Thymus (tissue), 11 donors: ENCODE results near the gene PAPSS2. TPM values are rescaled to one million over a fixed set of nuclear protein-coding genes. Genes with fewer than 3 reads are reported as not detected.
"Not testable (repeated sequence)": the region's sequence is repeated elsewhere in the genome, so short reads cannot be mapped to it uniquely, and the experiment has no call there.

Experiments used
- DNase-seq, 9 donors: peaks; one replicate each; pipeline ENCODE4 v3.0.0-alpha.2; 2013; ENCODE audit warnings: low spot score in 9 of 9, low read depth in 6 of 9, missing footprints in 1 of 9
- H3K27ac ChIP-seq, 2 donors: one replicate each; pipeline ENCODE4 v1.5.1; 2013; ENCODE audit warnings: control low read depth in 1 of 2, low read depth in 1 of 2, low read length in 1 of 2, mild to moderate bottlenecking in 1 of 2, moderate library complexity in 1 of 2
- H3K27me3 ChIP-seq, 2 donors: one replicate each; pipeline ENCODE4 v1.5.1; 2013; ENCODE audit warnings: low read length in 1 of 2; ENCODE audit not compliant: control insufficient read depth in 2 of 2, insufficient read depth in 1 of 2
- H3K36me3 ChIP-seq, 2 donors: one replicate each; pipeline ENCODE4 v1.5.1; 2013; ENCODE audit warnings: low read length in 1 of 2, mild to moderate bottlenecking in 1 of 2, moderate library complexity in 1 of 2; ENCODE audit not compliant: control insufficient read depth in 2 of 2, insufficient read depth in 2 of 2
- H3K4me1 ChIP-seq, 2 donors: one replicate each; pipeline ENCODE4 v1.5.1; 2013; ENCODE audit warnings: low read length in 2 of 2; ENCODE audit not compliant: control insufficient read depth in 2 of 2, insufficient read depth in 2 of 2
- H3K4me3 ChIP-seq, 2 donors: one replicate each; pipeline ENCODE4 v1.5.1; 2013; ENCODE audit warnings: low read length in 2 of 2, control low read depth in 1 of 2, mild to moderate bottlenecking in 1 of 2
- H3K9me3 ChIP-seq, 2 donors: one replicate each; pipeline ENCODE4 v1.5.1; 2013; ENCODE audit warnings: low read length in 1 of 2, mild to moderate bottlenecking in 1 of 2; ENCODE audit not compliant: control insufficient read depth in 2 of 2, insufficient read depth in 1 of 2
- WGBS: extraction: QIAGEN DNeasy Blood & Tissue Kit; methylation state at CpG from one replicate; pipeline ENCODE4 v1.1.7; 2013; 5-methylcytosine and 5-hydroxymethylcytosine counted together
- polyA plus RNA-seq: library from polyadenylated mRNA; stranded (reverse); fragments of 200-250 nt; gene quantifications from one replicate; pipeline ENCODE4 v1.2.3, GENCODE V29; 2013
- total RNA-seq: library from RNA; stranded (reverse); fragments of 120-200 nt; gene quantifications from one replicate; pipeline ENCODE4 v1.2.4, GENCODE V29; 2013
- donor health status: healthy.

PAPSS2 gene
- total and polyA plus RNA-seq, 2 donors = 2.5 to 5.8 TPM

DNA sequence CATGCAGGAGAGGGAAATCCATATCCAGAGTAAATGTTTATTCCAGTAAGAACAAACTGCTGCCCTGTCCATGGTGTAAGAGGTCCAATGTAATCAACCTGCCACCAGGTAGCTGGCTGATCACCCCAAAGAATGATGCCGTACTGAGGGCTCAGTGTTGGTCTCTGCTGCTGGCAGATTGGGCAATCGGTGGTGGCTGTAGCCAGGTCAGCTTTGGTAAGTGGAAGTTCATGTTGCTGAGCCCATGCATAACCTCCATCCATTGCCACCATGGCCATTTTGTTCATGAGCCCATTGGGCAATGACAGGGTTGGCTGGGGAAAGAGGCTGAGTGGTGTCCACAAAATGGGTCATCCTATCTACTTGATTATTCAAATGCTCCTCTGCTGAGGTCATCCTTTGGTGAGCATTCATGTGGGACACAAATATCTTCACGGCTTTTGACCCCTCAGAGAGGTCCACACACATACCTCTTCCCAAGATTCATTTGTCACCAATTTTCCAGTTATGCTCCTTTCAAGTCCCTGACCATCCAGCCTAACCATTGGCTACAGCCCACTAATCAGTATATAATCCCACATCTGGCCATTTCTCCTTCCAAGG is 23.3 kb upstream of the PAPSS2 start:
- 97% methylated on average over 3 of the region's 3 CpGs for WGBS
- H3K27ac ChIP-seq = no peak overlapping the region
- no peaks in the 10 kb centered on the region for H3K4me1 ChIP-seq
- no peaks in the 10 kb centered on the region for H3K36me3 ChIP-seq
- H3K27me3 ChIP-seq = no peaks in the 10 kb centered on the region
- no peaks in the 10 kb centered on the region for H3K9me3 ChIP-seq
- no peak for DNase-seq
- no peak overlapping the region for H3K4me3 ChIP-seq

DNA sequence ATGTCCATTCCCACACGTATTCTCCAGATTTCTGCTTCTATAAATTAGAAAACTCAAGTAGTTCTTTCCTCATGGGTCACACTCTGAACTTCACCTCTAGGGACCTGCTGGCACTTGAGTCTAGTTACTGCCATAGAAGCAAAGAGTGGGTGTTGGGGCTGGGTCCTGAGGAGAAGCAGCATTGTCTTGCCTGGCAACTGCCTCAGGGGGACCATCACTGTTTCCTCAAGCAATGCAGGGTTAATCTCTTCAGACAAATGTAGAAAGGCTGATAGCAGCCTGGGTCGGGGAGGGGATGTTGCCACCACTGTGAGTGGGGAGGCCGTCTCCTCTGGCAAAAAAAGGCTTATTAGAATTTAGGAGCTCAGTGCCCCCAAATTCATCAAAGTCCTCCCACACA is 20.2 kb upstream of the PAPSS2 start:
- no peaks in the 10 kb centered on the region for H3K27me3 ChIP-seq
- H3K4me1 ChIP-seq = no peaks in the 10 kb centered on the region
- H3K27ac ChIP-seq = no peak overlapping the region
- no peak for DNase-seq
- WGBS = 96% methylated on average over 3 of the region's 3 CpGs
- H3K36me3 ChIP-seq = no peaks in the 10 kb centered on the region
- no peak overlapping the region for H3K4me3 ChIP-seq
- H3K9me3 ChIP-seq = no peaks in the 10 kb centered on the region

DNA sequence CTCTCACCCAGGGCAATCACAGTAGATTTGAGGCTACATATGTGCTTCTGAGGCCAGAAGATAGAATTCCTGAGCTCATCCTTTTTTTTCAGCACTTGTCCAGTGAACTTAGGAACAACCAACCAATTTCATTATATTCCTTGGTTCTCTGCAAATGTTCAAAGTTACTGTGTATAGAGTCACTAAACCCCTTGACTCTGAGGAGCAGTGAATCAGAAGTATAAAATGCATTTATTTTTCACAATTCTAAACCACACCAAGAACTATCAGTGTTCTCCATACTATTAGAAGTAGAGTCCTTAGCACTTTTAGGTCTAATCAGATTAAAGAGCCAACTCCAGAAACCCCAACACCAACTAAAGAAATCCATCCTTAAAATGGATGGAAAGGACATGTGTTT is 19.6 kb upstream of the PAPSS2 start:
- no peak overlapping the region for H3K4me3 ChIP-seq
- H3K27me3 ChIP-seq = no peaks in the 10 kb centered on the region
- no peak for DNase-seq
- no peaks in the 10 kb centered on the region for H3K9me3 ChIP-seq
- no peaks in the 10 kb centered on the region for H3K4me1 ChIP-seq
- no peak overlapping the region for H3K27ac ChIP-seq
- no peaks in the 10 kb centered on the region for H3K36me3 ChIP-seq

DNA sequence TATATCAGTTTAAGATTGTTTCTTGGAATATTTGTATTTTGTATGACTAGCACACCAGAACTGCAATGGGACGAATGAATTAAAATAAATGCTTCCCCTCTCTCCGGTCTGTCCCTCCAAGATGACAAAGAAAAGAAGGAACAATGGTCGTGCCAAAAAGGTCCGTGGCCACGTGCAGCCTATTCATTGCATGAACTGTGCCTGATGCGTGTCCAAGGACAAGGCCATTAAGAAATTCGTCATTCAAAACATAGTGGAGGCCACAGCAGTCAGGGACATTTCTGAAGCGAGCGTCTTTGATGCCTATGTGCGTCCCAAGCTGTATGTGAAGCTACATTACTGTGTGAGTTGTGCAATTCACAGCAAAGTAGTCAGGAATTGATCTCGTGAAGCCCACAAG is 17.2 kb upstream of the PAPSS2 start:
- no peaks in the 10 kb centered on the region for H3K27me3 ChIP-seq
- no peak for DNase-seq
- WGBS = 97% methylated on average over 11 of the region's 11 CpGs

GRCh38 chr10:87642988-87643387 is 16.7 kb upstream of the PAPSS2 start:
- no peak for DNase-seq
- Histone ChIP-seq H3K9me3 (no peaks in the 10 kb centered on the region), H3K36me3 (no peaks in the 10 kb centered on the region), H3K27ac (no peak overlapping the region), H3K4me1 (no peaks in the 10 kb centered on the region), H3K4me3 (no peak overlapping the region), H3K27me3 (no peaks in the 10 kb centered on the region)

More for the DNA sequence above, 17.2 kb upstream of the PAPSS2 start:
- H3K4me3 ChIP-seq = no peak overlapping the region
- no peaks in the 10 kb centered on the region for H3K36me3 ChIP-seq
- no peaks in the 10 kb centered on the region for H3K4me1 ChIP-seq
- no peaks in the 10 kb centered on the region for H3K9me3 ChIP-seq
- no peak overlapping the region for H3K27ac ChIP-seq

GRCh38 chr10:87643920-87644319 is 15.8 kb upstream of the PAPSS2 start:
- no peak overlapping the region for H3K27ac ChIP-seq
- H3K27me3 ChIP-seq = no peaks in the 10 kb centered on the region
- WGBS = 98% methylated on average over 3 of the region's 3 CpGs
- H3K4me1 ChIP-seq = no peaks in the 10 kb centered on the region
- DNase-seq = no peak
- H3K9me3 ChIP-seq = no peaks in the 10 kb centered on the region
- no peaks in the 10 kb centered on the region for H3K36me3 ChIP-seq
- no peak overlapping the region for H3K4me3 ChIP-seq

GRCh38 chr10:87644500-87644899 is 15.2 kb upstream of the PAPSS2 start:
- H3K36me3 ChIP-seq, H3K4me1 ChIP-seq, H3K27ac ChIP-seq, H3K27me3 ChIP-seq, H3K9me3 ChIP-seq, H3K4me3 ChIP-seq, DNase-seq: not testable (repeated sequence)
- WGBS = 99% methylated on average over 3 of the region's 3 CpGs

DNA sequence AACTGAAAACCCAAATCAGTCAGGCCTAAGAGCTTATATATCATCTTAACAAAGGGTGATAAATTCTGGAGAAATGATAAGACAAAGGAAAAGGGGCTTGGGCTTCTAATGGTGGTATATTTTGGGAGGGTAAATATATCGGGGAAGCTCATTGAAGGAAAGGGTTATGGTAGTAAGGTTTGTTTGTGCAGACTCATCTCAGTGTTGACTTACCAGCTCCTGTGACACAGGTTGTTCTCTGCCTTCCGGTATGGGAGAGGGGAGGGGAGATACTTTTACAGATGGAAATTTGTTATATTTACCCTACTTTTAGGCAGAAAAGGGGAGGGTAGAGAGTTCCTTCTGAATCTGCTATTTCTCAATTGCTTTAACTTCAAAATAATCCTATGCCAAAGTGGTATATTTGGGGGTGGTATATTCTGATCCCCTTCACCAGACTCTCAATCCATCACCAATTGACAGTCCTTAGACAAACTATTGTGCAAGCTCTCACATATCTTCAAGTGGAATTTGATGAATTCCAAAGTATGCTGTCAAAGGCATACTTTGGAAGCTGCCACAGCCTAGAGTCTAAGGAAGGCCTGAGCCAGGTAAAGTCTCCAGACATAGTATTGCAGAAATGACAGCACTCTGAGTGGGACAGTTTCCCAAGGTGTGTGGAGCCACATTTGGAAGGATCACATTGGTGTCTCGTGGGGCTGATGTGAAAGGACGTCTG is 13.3 kb upstream of the PAPSS2 start:
- 75% methylated on average over 4 of the region's 4 CpGs for WGBS
- no peak overlapping the region for H3K4me3 ChIP-seq
- H3K27ac ChIP-seq = no peak overlapping the region
- DNase-seq = no peak
- no peaks in the 10 kb centered on the region for H3K9me3 ChIP-seq
- no peaks in the 10 kb centered on the region for H3K36me3 ChIP-seq
- no peaks in the 10 kb centered on the region for H3K27me3 ChIP-seq
- no peaks in the 10 kb centered on the region for H3K4me1 ChIP-seq

- no peaks in the 10 kb centered on the region for H3K9me3 ChIP-seq
- no peak for DNase-seq
- WGBS = 78% methylated on average over 2 of the region's 2 CpGs
- H3K4me3 ChIP-seq = no peak overlapping the region
- H3K27me3 ChIP-seq = no peaks in the 10 kb centered on the region
- H3K36me3 ChIP-seq = no peaks in the 10 kb centered on the region
- no peaks in the 10 kb centered on the region for H3K4me1 ChIP-seq
- H3K27ac ChIP-seq = no peak overlapping the region
These were observed 12.7 kb upstream of the PAPSS2 start for GRCh38 chr10:87646935-87647334.
